ENCODE measurements around the gene PTPN18. TPM values are rescaled to one million over a fixed set of nuclear protein-coding genes. Genes with fewer than 3 reads are reported as not detected.

The PTPN18 gene
- total RNA-seq, 2 donors from 2014 or later, result 13.3 to 20.8 TPM

DNA sequence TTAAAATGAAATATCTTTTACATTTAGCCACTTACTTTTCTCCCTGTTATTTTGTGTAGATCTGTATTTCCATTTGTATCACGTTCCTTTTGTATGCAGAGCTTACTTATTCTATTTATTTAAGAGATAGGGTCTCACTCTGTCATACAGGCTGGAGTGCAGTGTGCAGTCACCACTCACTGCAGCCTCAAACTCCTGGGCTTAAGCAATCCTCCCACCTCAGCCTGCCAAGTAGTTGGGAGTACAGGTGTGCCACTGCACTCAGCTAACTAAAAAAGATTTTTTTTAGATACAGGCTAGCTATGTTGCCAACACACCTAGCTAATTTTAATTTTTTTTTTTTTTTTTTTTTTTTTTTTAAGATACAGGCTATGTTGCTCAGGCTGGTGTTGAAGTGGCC, 10.9 kb downstream of the PTPN18 start:
- H3K4me3 ChIP-seq, result no peak overlapping the region
- no peaks in the 10 kb centered on the region for H3K27me3 ChIP-seq
- DNase-seq (ENCODE audit: low spot score), result no peak
- H3K36me3 ChIP-seq, result no peaks in the 10 kb centered on the region
- H3K4me1 ChIP-seq, result peaks cover 0 to 10% of the 10 kb centered on the region in 2 donors
- no peak overlapping the region for H3K27ac ChIP-seq
- no peaks in the 10 kb centered on the region for H3K9me3 ChIP-seq
- TF ChIP-seq, protein P1, sequence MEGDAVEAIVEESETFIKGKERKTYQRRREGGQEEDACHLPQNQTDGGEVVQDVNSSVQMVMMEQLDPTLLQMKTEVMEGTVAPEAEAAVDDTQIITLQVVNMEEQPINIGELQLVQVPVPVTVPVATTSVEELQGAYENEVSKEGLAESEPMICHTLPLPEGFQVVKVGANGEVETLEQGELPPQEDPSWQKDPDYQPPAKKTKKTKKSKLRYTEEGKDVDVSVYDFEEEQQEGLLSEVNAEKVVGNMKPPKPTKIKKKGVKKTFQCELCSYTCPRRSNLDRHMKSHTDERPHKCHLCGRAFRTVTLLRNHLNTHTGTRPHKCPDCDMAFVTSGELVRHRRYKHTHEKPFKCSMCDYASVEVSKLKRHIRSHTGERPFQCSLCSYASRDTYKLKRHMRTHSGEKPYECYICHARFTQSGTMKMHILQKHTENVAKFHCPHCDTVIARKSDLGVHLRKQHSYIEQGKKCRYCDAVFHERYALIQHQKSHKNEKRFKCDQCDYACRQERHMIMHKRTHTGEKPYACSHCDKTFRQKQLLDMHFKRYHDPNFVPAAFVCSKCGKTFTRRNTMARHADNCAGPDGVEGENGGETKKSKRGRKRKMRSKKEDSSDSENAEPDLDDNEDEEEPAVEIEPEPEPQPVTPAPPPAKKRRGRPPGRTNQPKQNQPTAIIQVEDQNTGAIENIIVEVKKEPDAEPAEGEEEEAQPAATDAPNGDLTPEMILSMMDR (IDR thresholded peaks at IDR 0.05), result no peak

DNA sequence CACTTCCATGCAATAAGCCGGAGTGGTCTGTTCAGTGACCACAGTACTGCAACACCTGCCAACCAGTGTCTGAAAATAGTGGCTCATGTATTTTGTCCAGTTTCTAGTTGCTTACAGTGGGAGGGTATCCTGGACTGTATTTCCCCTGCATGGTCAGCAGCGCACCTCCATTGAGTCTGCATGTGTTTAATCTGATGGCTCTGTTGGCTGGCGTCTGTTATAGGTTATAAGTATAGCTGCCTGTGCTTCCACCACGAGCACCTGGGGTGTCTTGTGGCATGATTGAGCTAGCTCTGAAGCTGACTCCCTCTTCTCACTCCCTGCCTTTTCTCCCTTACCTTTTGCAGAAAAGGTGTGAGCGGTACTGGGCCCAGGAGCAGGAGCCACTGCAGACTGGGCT, 12.9 kb downstream of the PTPN18 start:
- H3K4me3 ChIP-seq, result no peak overlapping the region
- DNase-seq (ENCODE audit: low spot score), result no peak
- H3K9me3 ChIP-seq, result no peaks in the 10 kb centered on the region
- peaks cover 0 to 22% of the 10 kb centered on the region in 2 donors for H3K4me1 ChIP-seq
- H3K36me3 ChIP-seq, result no peaks in the 10 kb centered on the region
- TF ChIP-seq, protein P1 (IDR thresholded peaks at IDR 0.05), result no peak
- no peaks in the 10 kb centered on the region for H3K27me3 ChIP-seq
- no peak overlapping the region for H3K27ac ChIP-seq

DNA sequence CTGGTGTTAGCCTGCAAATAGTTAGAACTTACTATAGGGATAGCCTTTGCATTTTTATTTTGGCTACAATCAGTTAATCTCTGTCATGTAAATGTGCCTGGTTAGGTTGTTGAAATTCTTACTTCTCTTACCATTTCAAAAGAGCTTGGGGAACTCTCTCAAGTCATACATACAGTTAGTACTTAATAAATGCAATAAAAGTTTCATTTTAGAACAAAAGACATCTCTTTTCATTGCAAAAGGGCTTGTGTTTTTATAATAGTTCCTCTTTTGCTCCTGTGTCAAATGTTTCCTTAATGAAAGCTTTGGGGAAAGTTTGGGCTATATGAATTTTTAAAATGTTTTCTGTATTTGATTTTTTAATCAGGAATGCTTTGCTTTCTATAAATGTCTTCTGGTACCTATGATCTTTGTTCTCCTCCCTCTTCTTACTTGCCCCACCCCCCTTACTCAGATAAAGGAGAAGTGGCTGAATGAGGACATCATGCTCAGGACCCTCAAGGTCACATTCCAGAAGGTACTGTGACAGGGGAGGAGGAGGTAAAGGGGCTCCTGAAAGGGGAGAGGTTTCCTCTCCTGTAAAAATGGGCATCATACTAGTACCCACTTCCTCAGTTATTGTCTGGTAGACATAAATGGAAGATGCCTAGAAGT, 13.6 kb downstream of the PTPN18 start:
- H3K9me3 ChIP-seq, result no peaks in the 10 kb centered on the region
- H3K4me1 ChIP-seq, result peaks cover 0 to 28% of the 10 kb centered on the region in 2 donors
- TF ChIP-seq, protein P1 (IDR thresholded peaks at IDR 0.05), result no peak
- no peak for DNase-seq (ENCODE audit: low spot score)
- H3K27me3 ChIP-seq, result no peaks in the 10 kb centered on the region
- no peak overlapping the region for H3K4me3 ChIP-seq
- no peaks in the 10 kb centered on the region for H3K36me3 ChIP-seq
- no peak overlapping the region for H3K27ac ChIP-seq

DNA sequence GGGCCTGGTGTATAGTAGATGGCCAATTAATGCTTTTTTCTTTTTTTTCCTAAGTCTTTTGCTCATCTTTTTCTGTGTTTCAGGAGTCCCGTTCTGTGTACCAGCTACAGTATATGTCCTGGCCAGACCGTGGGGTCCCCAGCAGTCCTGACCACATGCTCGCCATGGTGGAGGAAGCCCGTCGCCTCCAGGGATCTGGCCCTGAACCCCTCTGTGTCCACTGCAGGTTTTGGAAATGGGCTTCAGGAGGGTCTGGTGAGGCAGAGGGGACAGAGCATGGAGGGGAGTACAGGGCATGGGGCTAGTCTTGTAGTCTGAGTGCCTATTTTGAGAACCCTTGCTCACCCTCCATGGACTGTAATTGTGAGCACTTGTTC, 14.1 kb downstream of the PTPN18 start:
- no peaks in the 10 kb centered on the region for H3K9me3 ChIP-seq
- DNase-seq (ENCODE audit: low spot score), result no peak
- no peak overlapping the region for H3K27ac ChIP-seq
- H3K4me3 ChIP-seq, result no peak overlapping the region
- peaks cover 0 to 34% of the 10 kb centered on the region in 2 donors for H3K4me1 ChIP-seq
- no peaks in the 10 kb centered on the region for H3K36me3 ChIP-seq
- no peaks in the 10 kb centered on the region for H3K27me3 ChIP-seq
- TF ChIP-seq, protein P1 (IDR thresholded peaks at IDR 0.05), result no peak

DNA sequence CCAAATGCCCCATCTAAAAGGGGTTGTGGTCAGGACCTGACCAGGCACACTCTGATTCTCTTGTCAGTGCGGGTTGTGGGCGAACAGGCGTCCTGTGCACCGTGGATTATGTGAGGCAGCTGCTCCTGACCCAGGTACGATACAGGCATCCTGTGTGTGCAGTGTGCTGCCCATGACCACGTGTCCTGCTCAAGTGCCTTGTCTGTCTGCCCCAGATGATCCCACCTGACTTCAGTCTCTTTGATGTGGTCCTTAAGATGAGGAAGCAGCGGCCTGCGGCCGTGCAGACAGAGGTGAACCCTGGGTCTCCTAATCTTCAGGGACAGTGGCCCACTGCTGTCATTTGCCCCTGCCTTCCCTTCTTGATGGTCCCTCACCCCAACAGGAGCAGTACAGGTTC, 14.6 kb downstream of the PTPN18 start:
- no peak overlapping the region for H3K4me3 ChIP-seq

More for the DNA sequence above, 14.6 kb downstream of the PTPN18 start:
- Histone ChIP-seq H3K27ac (peak overlapping the region in 1 of 2 donors; percentile 82), H3K4me1 (peaks cover 0 to 34% of the 10 kb centered on the region in 2 donors), H3K9me3 (no peaks in the 10 kb centered on the region), H3K36me3 (no peaks in the 10 kb centered on the region), H3K27me3 (no peaks in the 10 kb centered on the region)
- TF ChIP-seq, protein P1 (IDR thresholded peaks at IDR 0.05), result no peak
- DNase-seq (ENCODE audit: low spot score), result no peak
